Stimulated activated CD4-positive, alpha-beta T cell treated with anti-CD3 and anti-CD28 coated beads, Interleukin-15, amount 100 ng/mL, for 24 hours (primary cell): ENCODE results near the gene PCF11.
"Not testable (repeated sequence)": the region's sequence is repeated elsewhere in the genome, so short reads cannot be mapped to it uniquely, and the experiment has no call there.

ENCODE experiments used
- DNase-seq: peaks from one replicate; pipeline ENCODE4 v3.0.0-alpha.2; 2020

PCF11 gene

DNA sequence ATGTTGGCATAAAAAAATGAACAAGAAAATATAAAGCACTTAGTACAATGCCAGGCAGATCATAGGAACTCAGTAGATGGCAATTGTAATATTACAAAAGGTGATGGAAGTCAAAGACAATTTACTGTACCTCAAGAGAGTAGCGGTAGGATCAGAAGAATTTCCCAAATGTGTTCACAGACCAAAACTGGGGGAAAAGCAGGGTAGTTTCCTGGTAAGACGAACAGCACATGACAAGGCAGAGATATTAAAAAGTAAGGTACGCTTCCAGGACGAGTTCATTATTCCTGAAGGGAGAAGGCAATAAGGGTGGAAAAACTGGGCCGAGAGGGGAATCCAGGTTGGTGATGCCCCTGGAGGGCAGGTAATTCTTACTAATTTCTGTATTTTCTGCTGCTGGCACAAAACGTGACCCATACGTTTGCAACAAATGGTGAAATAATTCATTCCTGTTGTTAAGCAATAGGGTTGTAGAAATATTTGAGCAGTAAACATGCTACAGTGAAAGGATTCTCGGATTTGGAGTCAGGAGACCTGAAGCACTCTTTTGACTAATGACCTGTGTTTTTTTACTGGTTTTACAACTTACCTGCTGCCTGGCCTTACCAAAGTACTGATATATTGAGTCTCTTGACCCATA is 35.8 kb downstream of the PCF11 start:
- no peak for DNase-seq

DNA sequence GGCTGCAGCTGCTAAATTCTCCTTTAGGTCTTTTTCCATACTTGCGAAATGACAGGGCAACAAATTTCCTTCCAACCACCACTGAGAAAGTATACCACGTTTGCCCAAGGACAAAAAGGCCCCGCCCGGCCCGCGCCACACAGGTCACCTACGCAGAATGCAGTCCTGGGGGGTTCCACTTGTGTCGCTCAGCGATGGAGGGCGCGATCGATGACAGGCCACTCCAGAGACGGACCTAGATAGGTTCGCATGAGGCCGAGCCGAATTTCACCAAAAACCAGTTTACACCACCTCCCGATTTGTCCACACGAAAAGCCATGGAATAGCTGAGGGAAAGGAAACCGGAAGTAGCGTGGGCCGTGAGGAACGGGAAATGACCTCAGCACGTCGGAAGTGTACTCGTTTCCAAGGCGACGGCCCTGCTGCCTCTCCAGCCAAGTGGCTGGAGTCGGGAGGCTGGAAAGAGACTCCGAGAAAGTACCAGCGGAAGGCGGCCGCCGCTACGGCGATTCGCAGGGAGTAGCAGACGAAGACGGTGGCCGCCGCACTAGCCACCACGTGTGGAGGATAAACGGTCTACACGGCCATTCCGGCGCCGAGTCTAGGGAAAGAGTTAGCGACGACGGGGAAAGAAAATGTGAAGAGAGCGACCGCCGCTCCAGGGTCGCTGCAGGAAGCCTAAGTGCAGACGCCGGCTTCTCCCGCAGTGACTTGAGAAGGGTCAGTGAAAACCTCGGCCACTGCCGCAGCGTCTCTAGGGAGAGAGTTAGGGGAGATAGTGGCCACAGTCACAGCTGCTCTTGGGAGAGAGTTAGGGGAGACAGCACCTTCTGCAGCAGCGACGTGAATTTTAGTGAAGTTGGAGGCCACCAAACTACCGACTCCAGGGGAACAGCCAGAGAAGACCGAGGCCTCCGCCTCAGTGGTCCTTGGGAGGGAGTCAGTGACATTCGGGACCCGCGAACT is 36.7 kb downstream of the PCF11 start, which contains the start of gene ANKRD42:
TSS of gene ANKRD42 (plus strand) at position 398 of the 966 bp plus-strand sequence. CDS start 959 bp downstream, outside the sequence.
- peak; percentile 92 for DNase-seq

DNA sequence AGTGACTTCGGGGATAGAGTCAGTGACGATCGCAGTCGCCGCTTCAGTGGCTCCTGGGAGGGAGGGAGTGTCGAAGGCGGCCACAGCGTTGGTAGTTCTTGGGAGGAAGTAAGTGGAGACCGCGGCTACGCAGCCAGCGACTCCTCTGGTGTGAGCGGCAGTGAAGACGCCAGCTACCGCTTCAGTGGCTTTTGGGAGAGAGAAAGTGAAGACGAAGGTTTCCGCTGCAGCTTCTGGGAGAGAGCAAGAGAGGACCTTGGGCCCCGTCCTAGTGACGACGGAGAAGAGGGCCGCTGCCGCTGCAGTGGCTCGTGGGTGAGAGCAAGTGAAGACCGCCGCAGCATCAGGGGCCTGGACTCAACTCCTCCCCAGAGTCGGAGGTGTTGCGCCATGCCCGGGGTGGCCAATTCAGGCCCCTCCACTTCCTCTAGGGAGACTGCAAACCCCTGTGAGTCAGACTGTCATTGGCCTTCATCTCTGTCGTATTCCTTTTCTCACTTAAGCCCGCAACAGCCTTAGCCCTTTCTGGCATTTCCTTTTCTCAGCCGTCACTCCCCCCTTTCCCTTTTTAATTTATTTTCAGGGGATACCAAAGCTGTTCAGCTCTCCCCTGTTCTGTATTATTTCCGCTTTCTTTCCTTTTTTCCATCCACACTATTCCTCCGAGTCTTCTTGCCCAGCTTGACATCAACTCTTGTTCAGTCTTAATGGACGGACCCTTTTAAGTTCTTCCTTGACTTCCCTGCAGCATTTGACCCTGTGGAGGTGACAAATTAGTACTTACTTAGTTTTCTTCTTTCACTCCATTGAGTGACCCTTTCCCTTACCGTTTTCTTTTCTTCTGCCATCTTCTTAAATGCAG is 37.6 kb downstream of the PCF11 start:
- DNase-seq = peak; percentile 71

DNA sequence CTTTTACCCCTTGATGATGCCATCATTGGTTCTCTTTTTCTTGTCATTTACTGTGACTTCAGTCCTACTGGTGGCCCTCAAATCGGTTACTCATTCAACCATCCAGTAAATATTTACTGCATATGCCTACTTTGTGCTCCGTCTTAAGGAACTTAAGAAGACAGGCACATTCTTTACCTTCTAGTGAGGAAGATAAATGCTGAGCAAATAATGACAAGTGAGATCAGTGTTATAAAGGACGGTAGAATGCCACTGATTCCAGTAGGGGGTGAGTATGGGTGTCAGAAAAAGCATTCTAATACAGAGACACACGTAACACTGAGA is 38.2 kb downstream of the PCF11 start:
- DNase-seq = no peak

DNA sequence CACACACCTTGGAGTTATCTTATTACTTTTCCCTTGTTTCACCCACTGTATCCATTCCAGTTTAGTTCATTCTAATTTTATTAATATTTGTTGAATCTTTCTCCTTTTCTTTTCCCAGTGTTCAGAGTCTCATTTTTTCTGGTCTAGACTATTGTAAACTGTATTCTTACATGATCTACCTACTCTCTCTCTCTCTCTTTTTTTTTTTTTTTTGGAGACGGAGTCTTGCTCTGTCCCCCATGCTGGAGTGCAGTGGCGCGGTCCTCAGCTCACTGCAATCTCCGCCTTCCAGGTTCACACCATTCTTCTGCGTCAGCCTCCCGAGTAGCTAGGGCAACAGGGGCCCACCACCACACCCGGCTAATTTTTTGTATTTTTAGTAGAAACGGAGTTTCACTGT is 38.7 kb downstream of the PCF11 start:
- DNase-seq = no peak

DNA sequence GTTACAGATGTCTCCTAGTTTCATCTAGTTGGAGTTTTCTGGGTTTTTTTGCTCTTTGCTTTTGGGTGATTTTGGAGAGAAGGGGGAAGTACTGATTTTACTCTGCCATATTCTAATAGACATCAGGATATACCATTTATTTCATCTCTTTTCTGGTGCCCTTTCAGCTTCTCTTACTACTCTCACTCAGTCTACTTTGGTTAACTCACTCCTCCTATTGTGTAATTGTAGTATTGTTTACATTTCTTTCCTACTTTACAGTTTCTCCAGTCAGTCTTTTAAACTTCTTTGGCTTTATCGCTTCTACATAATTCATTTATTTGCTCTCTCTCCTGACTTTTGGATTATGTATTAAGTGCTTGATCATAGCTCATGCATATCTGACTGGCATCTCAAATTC is 43.1 kb downstream of the PCF11 start:
- no peak for DNase-seq

DNA sequence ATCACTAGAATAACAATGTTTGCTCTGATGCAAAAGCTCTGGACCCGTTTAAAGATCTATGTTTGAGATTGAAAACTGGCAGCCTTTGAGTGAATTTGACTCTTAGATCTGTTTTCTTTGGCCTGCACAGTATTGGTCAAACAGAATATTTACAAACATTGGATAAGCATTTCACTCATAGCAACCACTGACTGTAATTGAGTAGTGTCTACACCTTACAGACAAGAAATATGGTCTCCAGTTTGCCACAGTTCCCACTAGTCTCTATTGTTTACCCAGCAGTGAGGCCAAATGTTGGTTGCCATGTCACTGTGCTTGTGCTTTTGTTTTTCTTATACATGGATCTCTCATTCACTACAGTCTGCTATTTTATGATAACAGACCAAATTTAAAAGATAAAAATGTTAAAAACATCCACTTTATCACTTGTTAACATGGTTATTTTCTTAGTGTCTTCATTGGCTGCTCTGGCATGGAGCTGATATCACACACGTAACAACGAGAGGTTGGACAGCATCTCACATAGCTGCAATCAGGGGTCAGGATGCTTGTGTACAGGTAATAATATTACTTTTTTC is 48.8 kb downstream of the PCF11 start:
- DNase-seq = no peak

DNA sequence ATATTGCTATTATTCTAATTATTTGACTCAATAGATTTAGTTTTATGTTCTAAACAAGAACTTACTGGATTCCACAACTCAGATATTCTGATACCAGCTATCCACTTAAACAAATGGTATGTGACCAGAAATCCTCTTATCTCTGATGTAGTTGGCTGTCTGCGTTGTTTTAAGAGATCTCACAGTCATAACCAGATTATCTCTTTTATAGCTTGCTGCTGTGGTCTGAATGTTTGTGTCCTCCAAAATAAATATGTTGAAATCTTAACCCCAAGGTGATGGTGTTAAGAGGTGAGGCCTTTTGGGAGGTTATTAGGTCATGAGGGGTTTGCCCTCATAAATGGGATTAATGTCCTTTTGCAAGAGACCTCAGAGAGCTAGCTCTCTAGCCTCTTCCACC is 49.3 kb downstream of the PCF11 start:
- no peak for DNase-seq

DNA sequence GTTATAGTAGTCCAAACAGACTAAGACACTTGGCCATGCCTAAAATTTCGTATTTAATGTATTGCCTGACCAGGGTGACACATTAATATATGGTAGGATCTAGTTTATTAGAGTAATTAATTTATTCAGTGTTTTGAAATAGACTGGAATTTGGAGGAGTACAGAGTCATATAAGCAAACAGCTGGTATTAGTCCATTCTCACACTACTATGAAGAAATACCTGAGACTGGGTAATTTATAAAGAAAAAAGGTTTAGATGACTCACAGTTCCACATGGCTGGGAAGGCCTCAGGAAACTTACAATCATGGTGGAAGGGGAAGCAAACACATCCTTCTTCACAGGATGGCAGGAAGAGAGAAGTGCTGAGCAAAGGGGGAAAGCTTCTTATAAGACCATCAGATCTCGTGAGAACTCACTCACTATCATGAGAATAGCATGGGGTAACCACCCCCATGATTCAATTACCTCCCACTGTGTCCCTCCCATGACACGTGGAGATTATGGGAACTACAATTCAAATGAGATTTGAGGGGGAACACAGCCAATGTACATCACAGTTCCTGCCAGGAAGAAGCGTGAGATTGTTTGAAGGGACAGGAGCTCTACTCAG is 49.9 kb downstream of the PCF11 start:
- DNase-seq = not testable (repeated sequence)

DNA sequence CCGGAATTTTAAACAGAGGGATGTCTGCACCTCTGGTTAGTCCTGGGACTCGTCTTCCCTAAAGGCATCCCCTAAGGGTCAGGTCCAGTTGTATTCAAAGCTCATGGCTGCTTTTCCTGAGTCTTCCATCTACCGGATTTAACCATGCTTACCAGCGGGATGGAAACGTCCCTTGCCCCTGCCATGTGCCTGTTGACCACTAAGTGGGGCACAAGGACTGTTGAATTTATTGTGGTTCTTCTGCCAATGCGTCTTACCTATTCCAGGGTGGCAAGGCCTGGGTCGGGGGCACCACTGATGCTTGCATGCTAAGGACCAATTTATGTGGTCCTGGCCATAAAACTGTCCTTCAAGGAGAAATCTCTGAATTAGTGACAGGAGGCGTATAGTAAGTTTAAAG is 62.2 kb downstream of the PCF11 start:
- no peak for DNase-seq

DNA sequence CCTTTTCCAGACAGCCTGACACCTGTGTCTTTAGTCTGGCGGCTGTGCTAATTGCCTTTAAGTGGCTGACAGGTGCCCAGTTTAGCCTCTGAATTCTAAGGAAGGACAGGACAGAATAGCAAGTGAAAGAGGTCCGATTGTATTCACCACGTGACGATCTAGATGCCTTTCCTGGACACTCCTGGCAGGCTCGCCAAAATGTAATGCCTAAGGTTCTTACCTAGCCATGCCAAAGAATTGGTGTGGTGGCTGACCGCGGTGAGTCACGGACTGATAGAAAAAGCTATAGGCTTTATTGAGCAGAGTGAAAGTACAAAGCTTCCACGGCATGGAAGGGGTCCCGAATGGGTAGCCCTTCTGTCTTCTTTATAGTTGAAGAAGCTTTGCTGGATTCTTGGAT is 63.3 kb downstream of the PCF11 start:
- peak; percentile 5 for DNase-seq

DNA sequence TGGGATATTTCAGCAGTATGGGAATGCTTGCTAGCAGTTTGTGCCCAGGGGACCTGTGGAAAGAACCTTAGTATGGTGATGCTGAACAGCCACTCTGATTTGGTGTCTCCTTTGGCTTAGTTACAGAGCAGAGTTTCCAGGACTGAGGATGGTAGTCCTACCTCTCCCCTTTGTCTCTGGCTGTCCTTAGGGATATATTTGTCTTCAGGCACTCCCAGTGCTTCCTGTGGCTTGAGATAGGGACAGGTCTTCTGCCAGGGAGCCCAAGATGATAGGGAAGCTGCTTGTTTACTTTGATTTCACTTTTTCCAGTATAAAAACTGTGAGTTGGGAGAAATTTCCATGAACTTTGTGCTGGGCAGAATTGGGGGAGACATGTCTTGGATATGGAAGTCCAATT is 64.8 kb downstream of the PCF11 start:
- DNase-seq = no peak

DNA sequence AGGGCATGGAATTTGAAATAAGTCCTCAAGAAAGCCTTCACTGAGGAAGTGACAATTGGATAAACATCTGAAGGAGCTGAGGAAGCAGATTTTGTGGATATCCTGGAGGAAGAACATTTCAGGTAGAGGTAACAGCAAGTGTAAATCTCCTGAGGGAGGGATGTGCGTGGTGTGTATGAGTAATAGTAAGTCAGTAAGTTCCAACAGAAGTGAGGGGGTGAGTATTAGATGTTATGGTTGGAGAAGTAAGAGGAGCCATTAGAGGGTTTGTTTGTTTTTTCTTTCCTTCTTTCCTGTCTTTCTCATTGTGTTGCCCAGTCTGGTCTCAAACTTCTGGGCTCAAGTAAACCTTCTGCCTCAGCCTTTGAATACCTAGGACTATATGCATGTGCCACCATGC is 65.6 kb downstream of the PCF11 start:
- no peak for DNase-seq

DNA sequence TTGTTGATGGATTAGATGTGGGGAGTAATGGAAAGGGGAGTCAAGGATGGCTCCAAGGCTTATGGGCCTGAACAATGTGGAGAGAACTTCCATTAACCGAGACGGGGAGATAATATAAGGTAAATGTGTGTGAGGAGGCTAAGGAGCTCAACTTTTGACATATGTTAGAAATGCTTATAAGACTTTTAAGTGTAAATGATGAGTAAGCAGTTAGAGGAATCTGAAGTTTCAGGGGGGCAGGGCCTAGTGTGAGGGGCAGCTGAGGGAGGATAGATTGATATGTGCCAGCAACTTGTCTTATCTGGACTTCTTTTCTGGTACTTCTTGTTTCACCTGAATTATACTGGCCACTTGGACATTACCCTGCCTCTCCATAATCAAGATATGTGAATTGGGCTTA is 66.5 kb downstream of the PCF11 start:
- DNase-seq = no peak

DNA sequence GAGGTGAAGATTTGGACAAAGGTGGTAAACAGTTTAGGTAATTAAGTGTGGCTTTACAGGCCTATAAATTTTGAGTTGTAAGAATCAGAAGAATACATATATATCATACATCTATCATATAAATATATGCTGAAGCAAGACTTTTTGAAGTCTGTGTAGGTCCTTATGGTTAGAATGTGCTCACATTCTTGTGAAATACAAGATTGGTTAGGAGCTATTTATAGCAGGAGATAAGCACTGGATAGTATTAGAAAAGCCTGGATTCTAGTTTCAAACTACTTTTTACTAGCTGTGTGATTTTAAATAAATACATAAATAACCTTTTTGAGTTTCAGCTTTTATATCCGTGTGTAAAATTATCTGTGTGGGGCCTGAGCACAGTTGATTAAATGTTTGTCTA is 78.9 kb downstream of the PCF11 start:
- DNase-seq = no peak
